ENCODE results near the gene EFEMP1.

EFEMP1 gene

DNA sequence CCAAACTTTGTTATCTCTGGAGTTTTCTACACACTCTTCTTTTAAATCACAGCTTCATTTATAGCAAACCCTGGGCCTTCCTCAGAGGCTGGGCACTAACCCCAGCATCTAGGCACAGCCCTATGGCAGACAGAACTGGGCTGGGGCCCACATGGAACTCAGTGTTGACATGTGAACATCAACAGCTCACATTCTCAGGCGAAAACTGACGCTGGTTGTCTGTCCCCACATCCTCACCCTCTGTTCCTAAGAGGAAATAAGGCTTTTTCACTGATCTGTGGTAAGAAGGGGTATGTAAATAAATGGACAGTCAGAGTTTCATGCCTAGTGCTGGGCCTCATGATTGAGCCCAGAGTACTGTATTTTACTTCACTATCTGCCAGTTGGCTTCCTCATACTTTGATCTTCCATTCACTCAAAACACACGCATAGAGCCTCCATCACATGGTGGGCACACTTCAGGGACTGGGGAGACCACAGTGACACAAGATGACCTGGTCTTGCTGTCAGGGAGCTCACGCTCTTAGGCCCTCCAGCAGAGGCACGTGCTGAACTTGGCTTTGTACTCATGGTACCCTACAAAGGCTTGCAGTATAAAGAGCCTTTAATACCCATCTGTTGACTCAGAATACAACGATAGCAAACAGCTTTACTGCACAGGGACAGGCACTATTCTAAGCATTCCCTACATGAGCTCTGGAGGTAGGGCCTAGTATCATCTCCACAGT is 43.0 kb downstream of the EFEMP1 start:
- TF ChIP-seq, protein P1, sequence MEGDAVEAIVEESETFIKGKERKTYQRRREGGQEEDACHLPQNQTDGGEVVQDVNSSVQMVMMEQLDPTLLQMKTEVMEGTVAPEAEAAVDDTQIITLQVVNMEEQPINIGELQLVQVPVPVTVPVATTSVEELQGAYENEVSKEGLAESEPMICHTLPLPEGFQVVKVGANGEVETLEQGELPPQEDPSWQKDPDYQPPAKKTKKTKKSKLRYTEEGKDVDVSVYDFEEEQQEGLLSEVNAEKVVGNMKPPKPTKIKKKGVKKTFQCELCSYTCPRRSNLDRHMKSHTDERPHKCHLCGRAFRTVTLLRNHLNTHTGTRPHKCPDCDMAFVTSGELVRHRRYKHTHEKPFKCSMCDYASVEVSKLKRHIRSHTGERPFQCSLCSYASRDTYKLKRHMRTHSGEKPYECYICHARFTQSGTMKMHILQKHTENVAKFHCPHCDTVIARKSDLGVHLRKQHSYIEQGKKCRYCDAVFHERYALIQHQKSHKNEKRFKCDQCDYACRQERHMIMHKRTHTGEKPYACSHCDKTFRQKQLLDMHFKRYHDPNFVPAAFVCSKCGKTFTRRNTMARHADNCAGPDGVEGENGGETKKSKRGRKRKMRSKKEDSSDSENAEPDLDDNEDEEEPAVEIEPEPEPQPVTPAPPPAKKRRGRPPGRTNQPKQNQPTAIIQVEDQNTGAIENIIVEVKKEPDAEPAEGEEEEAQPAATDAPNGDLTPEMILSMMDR (IDR thresholded peaks at IDR 0.05; ENCODE audit: poor library complexity, severe bottlenecking), result no peak
- no peaks in the 10 kb centered on the region for H3K27me3 ChIP-seq (ENCODE audit: insufficient read depth, poor library complexity, severe bottlenecking)
- no peak overlapping the region for H3K27ac ChIP-seq (ENCODE audit: poor library complexity, severe bottlenecking)
- no peaks in the 10 kb centered on the region for H3K9me3 ChIP-seq (ENCODE audit: severe bottlenecking)
- H3K4me3 ChIP-seq (ENCODE audit: severe bottlenecking), result no peak overlapping the region
- ATAC-seq (ENCODE audit: low read depth) (no peak), DNase-seq (ENCODE audit: low spot score) (no peak)
- H3K4me1 ChIP-seq (ENCODE audit: insufficient read depth, poor library complexity, severe bottlenecking), result peaks cover 21% of the 10 kb centered on the region
- peaks cover 100% of the 10 kb centered on the region for H3K36me3 ChIP-seq (ENCODE audit: low read depth)

DNA sequence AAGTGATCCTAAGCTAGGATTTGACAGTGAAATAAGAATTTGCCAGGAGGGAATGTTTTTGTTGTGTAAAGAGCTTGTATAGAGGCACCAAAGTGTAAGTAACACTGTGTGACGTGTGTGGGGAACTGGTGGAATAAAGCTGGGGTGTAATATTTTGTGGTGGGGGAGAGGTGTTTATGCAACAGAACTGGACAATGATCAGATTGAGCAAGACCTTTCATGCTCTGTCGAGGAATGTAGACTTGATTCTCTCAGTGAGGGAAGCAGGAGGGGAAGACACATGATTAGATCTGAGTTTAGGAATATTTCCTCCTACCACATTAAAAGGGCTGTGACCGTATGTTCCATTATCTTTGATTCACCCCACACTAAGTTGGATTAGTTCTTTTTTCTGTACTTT is 43.6 kb downstream of the EFEMP1 start:
- no peak overlapping the region for H3K27ac ChIP-seq (ENCODE audit: poor library complexity, severe bottlenecking)
- no peak for DNase-seq (ENCODE audit: low spot score)
- TF ChIP-seq, protein P1 (IDR thresholded peaks at IDR 0.05; ENCODE audit: poor library complexity, severe bottlenecking), result no peak
- H3K9me3 ChIP-seq (ENCODE audit: severe bottlenecking), result no peaks in the 10 kb centered on the region
- peaks cover 15% of the 10 kb centered on the region for H3K4me1 ChIP-seq (ENCODE audit: insufficient read depth, poor library complexity, severe bottlenecking)
- H3K4me3 ChIP-seq (ENCODE audit: severe bottlenecking), result no peak overlapping the region
- H3K36me3 ChIP-seq (ENCODE audit: low read depth), result peaks cover 99% of the 10 kb centered on the region
- ATAC-seq (ENCODE audit: low read depth), result no peak
- H3K27me3 ChIP-seq (ENCODE audit: insufficient read depth, poor library complexity, severe bottlenecking), result no peaks in the 10 kb centered on the region

DNA sequence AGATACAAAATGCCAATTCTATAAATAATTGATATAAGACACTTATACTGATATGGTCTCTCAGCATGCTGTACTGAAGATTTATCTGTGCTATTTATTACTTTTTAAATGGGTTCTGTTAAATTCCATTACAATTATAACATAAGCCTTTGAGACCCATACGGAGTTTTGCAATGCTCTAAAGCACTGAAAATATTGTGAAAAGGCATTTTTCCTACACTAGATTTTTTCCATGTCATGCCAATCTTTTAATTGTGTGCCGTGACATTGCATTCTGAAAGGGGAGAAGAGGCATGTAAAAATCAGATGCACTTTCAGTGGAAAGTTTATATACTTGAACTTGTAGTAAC is 46.5 kb downstream of the EFEMP1 start:
- TF ChIP-seq, protein P1 (IDR thresholded peaks at IDR 0.05; ENCODE audit: poor library complexity, severe bottlenecking), result no peak
- DNase-seq (ENCODE audit: low spot score), result no peak
- no peak for ATAC-seq (ENCODE audit: low read depth)
- no peaks in the 10 kb centered on the region for H3K9me3 ChIP-seq (ENCODE audit: severe bottlenecking)
- H3K36me3 ChIP-seq (ENCODE audit: low read depth), result peaks cover 98% of the 10 kb centered on the region
- no peaks in the 10 kb centered on the region for H3K27me3 ChIP-seq (ENCODE audit: insufficient read depth, poor library complexity, severe bottlenecking)
- H3K27ac ChIP-seq (ENCODE audit: poor library complexity, severe bottlenecking), result no peak overlapping the region
- no peak overlapping the region for H3K4me3 ChIP-seq (ENCODE audit: severe bottlenecking)
- no peaks in the 10 kb centered on the region for H3K4me1 ChIP-seq (ENCODE audit: insufficient read depth, poor library complexity, severe bottlenecking)

DNA sequence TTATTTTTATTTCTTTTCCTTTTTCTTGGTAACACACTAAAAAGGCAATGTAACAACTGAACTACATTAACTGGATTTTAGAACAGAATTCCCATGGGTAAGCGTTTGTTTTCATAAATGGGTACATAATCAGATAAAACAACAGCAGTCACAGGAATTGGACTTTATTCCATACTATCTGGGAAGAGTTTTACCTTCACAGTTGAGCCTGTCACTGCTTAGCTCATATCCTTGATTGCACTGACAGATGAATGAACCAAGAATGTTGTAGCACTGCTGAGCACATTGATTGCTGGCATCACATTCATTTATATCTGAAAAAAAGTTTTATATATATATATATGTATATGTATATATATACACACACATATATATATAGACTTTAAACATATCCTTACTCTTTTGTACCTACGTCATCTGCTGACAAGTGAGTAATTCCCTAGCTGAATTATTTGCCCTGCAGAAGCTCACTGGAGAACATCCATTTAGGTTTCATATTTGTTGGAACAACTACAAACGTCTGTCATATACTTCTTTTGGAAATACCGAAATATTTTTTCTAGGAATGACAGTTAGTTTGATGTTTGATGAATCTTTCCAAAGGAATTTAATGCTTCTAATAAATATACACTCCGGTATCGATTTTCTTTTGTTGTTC is 47.0 kb downstream of the EFEMP1 start:
- peaks cover 94% of the 10 kb centered on the region for H3K36me3 ChIP-seq (ENCODE audit: low read depth)
- ATAC-seq (ENCODE audit: low read depth) (no peak), DNase-seq (ENCODE audit: low spot score) (no peak)
- H3K9me3 ChIP-seq (ENCODE audit: severe bottlenecking), result no peaks in the 10 kb centered on the region
- H3K4me3 ChIP-seq (ENCODE audit: severe bottlenecking), result no peak overlapping the region
- H3K27ac ChIP-seq (ENCODE audit: poor library complexity, severe bottlenecking), result no peak overlapping the region
- no peaks in the 10 kb centered on the region for H3K27me3 ChIP-seq (ENCODE audit: insufficient read depth, poor library complexity, severe bottlenecking)
- no peaks in the 10 kb centered on the region for H3K4me1 ChIP-seq (ENCODE audit: insufficient read depth, poor library complexity, severe bottlenecking)
- TF ChIP-seq, protein P1 (IDR thresholded peaks at IDR 0.05; ENCODE audit: poor library complexity, severe bottlenecking), result no peak
